WTC11 (cell line): Measurements from ENCODE around the gene LRRC58. TPM values are rescaled to one million over a fixed set of nuclear protein-coding genes. Genes with fewer than 3 reads are reported as not detected.
A peak's percentile ranks its signal among the peaks of the same experiment; 100 is the strongest.

Experiments used
- ATAC-seq: fragments of 200-7000 bp; cut with Tn5 transposase; 2 replicates; pipeline ENCODE4 v1.10.0; 2021; ENCODE audit warnings: mild to moderate bottlenecking, moderate library complexity
- CTCF ChIA-PET: fragments of 300-600 bp; sonication (Branson Sonifier 250); formaldehyde crosslinking; loops from one replicate; lab custom pipeline; 2021; ENCODE audit warnings: antibody characterized with exemption; lab: Charles Lee
- POLR2A ChIA-PET: fragments of 350-600 bp; sonication (Branson Sonifier 250); formaldehyde crosslinking; loops from one replicate; lab custom pipeline; 2021; ENCODE audit warnings: antibody characterized with exemption; lab: Charles Lee
- DNase-seq: peaks from one replicate; pipeline ENCODE4 v3.0.0; 2021; ENCODE audit warnings: low spot score
- H3K27ac Mint-ChIP-seq: 2 replicates; pipeline ENCODE4 v1.8.0; 2021; ENCODE audit warnings: mixed read lengths
- H3K27me3 Mint-ChIP-seq: 2 replicates; pipeline ENCODE4 v1.8.0; 2021; ENCODE audit warnings: low read depth, mild to moderate bottlenecking, moderate library complexity, mixed read lengths
- H3K36me3 Mint-ChIP-seq: 2 replicates; pipeline ENCODE4 v1.8.0; 2021; ENCODE audit warnings: mixed read lengths
- H3K4me1 Mint-ChIP-seq: 2 replicates; pipeline ENCODE4 v1.8.0; 2022; ENCODE audit warnings: mixed read lengths
- H3K4me3 Mint-ChIP-seq: 2 replicates; pipeline ENCODE4 v1.8.0; 2021; ENCODE audit warnings: mild to moderate bottlenecking, moderate library complexity, mixed read lengths
- H3K9me3 Mint-ChIP-seq: 2 replicates; pipeline ENCODE4 v1.8.0; 2021; ENCODE audit warnings: mixed read lengths
- AR ChIP-seq: fragments of 250-450 bp; sonication (Bioruptor Pico); IDR thresholded peaks from 2 replicates; pipeline ENCODE4 v1.9.0; 2021; ENCODE audit warnings: mild to moderate bottlenecking
- CDX4 ChIP-seq: fragments of 250-450 bp; sonication (Bioruptor Pico); IDR thresholded peaks from 2 replicates; pipeline ENCODE4 v1.9.0; 2021; ENCODE audit warnings: moderate library complexity, mild to moderate bottlenecking, inconsistent platforms, borderline replicate concordance
- CREB1 ChIP-seq: sonication (generic); formaldehyde crosslinking; IDR thresholded peaks from 2 replicates; pipeline ENCODE4 v1.8.0; 2023; ENCODE audit warnings: mild to moderate bottlenecking, missing genetic modification reagents
- GABPB1 ChIP-seq: sonication (generic); formaldehyde crosslinking; IDR thresholded peaks from 2 replicates; pipeline ENCODE4 v1.8.1; 2023; ENCODE audit warnings: mild to moderate bottlenecking, missing genetic modification reagents
- HMGXB4 ChIP-seq: sonication (generic); formaldehyde crosslinking; IDR thresholded peaks from 2 replicates; pipeline ENCODE4 v1.8.1; 2023; ENCODE audit warnings: mild to moderate bottlenecking, moderate library complexity, missing genetic modification reagents
- NFYB ChIP-seq: sonication (generic); formaldehyde crosslinking; conservative IDR thresholded peaks from 2 replicates; pipeline ENCODE4 v1.8.0; 2022; ENCODE audit warnings: low read depth, missing genetic modification reagents
- PRRX2 ChIP-seq: fragments of 250-450 bp; sonication (Bioruptor Pico); IDR thresholded peaks from 2 replicates; pipeline ENCODE4 v1.8.0; 2021; ENCODE audit warnings: mild to moderate bottlenecking
- SMAD3 ChIP-seq: sonication (generic); formaldehyde crosslinking; IDR thresholded peaks from 2 replicates; pipeline ENCODE4 v1.8.0; 2022; ENCODE audit warnings: missing genetic modification reagents, mild to moderate bottlenecking, borderline replicate concordance
- STAT6 ChIP-seq: sonication (generic); formaldehyde crosslinking; conservative IDR thresholded peaks from 2 replicates; pipeline ENCODE4 v1.8.1; 2023; ENCODE audit warnings: mild to moderate bottlenecking, low read depth, missing genetic modification reagents, moderate library complexity
- TCF7 ChIP-seq: sonication (generic); formaldehyde crosslinking; IDR thresholded peaks from 2 replicates; pipeline ENCODE4 v1.8.0; 2022; ENCODE audit warnings: mild to moderate bottlenecking, low read depth, missing genetic modification reagents, moderate library complexity
- TEAD1 ChIP-seq: sonication (generic); formaldehyde crosslinking; IDR thresholded peaks from 2 replicates; pipeline ENCODE4 v1.8.0; 2022; ENCODE audit warnings: mild to moderate bottlenecking, missing genetic modification reagents
- USF1 ChIP-seq: sonication (generic); formaldehyde crosslinking; IDR thresholded peaks from 2 replicates; pipeline ENCODE4 v1.8.0; 2022; ENCODE audit warnings: mild to moderate bottlenecking, missing genetic modification reagents
- ZMAT4 ChIP-seq: fragments of 250-450 bp; sonication (Bioruptor Pico); IDR thresholded peaks from 2 replicates; pipeline ENCODE4 v1.9.0; 2021; ENCODE audit warnings: mild to moderate bottlenecking
- ZNF121 ChIP-seq: sonication (generic); formaldehyde crosslinking; IDR thresholded peaks from 2 replicates; pipeline ENCODE4 v1.8.0; 2023; ENCODE audit warnings: missing genetic modification reagents
- ZNF263 ChIP-seq: sonication (generic); formaldehyde crosslinking; IDR thresholded peaks from 2 replicates; pipeline ENCODE4 v1.8.1; 2022; ENCODE audit warnings: low read depth, mild to moderate bottlenecking, moderate library complexity, missing genetic modification reagents
- ZNF512 ChIP-seq: sonication (generic); formaldehyde crosslinking; IDR thresholded peaks from 2 replicates; pipeline ENCODE4 v1.8.1; 2022; ENCODE audit warnings: missing genetic modification reagents, borderline replicate concordance
- ZNF671 ChIP-seq: fragments of 250-450 bp; sonication (Bioruptor Pico); IDR thresholded peaks from 2 replicates; pipeline ENCODE4 v1.8.0; 2021; ENCODE audit warnings: mild to moderate bottlenecking
- total RNA-seq: library from RNA; stranded (reverse); gene quantifications from 3 replicates; pipeline ENCODE4 v1.2.3, GENCODE V29; 2021

LRRC58 gene
- total RNA-seq, 1 experiment from 2014 or later, result 15.1 TPM

- no peak for DNase-seq
- Mint-ChIP-seq H3K27me3 (no peaks in the 10 kb centered on the region), H3K27ac (no peak overlapping the region), H3K9me3 (no peaks in the 10 kb centered on the region), H3K36me3 (no peaks in the 10 kb centered on the region), H3K4me1 (peaks cover 4% of the 10 kb centered on the region), H3K4me3 (no peak overlapping the region)
- TF ChIP-seq ZMAT4 (CRISPR knock-in tag) (no peak), CREB1 (CRISPR knock-in tag) (no peak), ZNF121 (CRISPR knock-in tag) (no peak), CDX4 (CRISPR knock-in tag) (no peak), USF1 (CRISPR knock-in tag) (no peak), PRRX2 (CRISPR knock-in tag) (no peak), ZNF671 (CRISPR knock-in tag) (no peak), ZNF512 (CRISPR knock-in tag) (no peak), ZNF263 (CRISPR knock-in tag) (no peak), NFYB (no peak), STAT6 (no peak), AR (CRISPR knock-in tag) (no peak), TCF7 (no peak)
- POLR2A ChIA-PET, result no interaction called here
- ATAC-seq, result no peak
- CTCF ChIA-PET, result no interaction called here
Measured at GRCh38 chr3:120275618-120276017, 73.5 kb downstream of the LRRC58 start.

GRCh38 chr3:120274739-120275167, 74.4 kb downstream of the LRRC58 start:
- ChIA-PET CTCF (no interaction called here), POLR2A (no interaction called here)
- Mint-ChIP-seq H3K9me3 (no peaks in the 10 kb centered on the region), H3K27ac (no peak overlapping the region), H3K36me3 (no peaks in the 10 kb centered on the region), H3K27me3 (no peaks in the 10 kb centered on the region), H3K4me1 (peaks cover 4% of the 10 kb centered on the region), H3K4me3 (no peak overlapping the region)
- TF ChIP-seq HMGXB4 (CRISPR knock-in tag) (no peak), CREB1 (CRISPR knock-in tag) (no peak), TEAD1 (CRISPR knock-in tag) (no peak), GABPB1 (CRISPR knock-in tag) (peak; percentile 40; the same call in 1 of the 2 replicates), SMAD3 (no peak)
- no peak for ATAC-seq
- no peak for DNase-seq
